ENCODE data around the gene TMEM164. TPM values are rescaled to one million over a fixed set of nuclear protein-coding genes. Genes with fewer than 3 reads are reported as not detected.

TMEM164 gene
- polyA plus RNA-seq, 2 donors: 7.1 to 11.9 TPM

- Histone ChIP-seq H3K4me3 (ENCODE audit: low read depth in 1 of 2, low read length in 2 of 2) (no peak overlapping the region), H3K27ac (ENCODE audit: low read depth in 2 of 2, low read length in 1 of 2) (no peak overlapping the region), H3K36me3 (ENCODE audit: control insufficient read depth in 2 of 2, insufficient read depth in 2 of 2, low read length in 1 of 2) (no peaks in the 10 kb centered on the region), H3K4me1 (ENCODE audit: control insufficient read depth in 2 of 2, insufficient read depth in 2 of 2, low read length in 1 of 2) (no peaks in the 10 kb centered on the region), H3K9me3 (ENCODE audit: control insufficient read depth in 2 of 2, insufficient read depth in 1 of 2, low read depth in 1 of 2, low read length in 1 of 2) (no peaks in the 10 kb centered on the region), H3K27me3 (ENCODE audit: control insufficient read depth in 1 of 2, insufficient read depth in 2 of 2, low read length in 2 of 2) (no peaks in the 10 kb centered on the region)
- 69 to 84% methylated on average over 3 of the region's 3 CpGs for WGBS, 2 donors
Measured at GRCh38 chrX:110194977-110195376, 192.1 kb downstream of the TMEM164 start.

- Histone ChIP-seq H3K9me3 (ENCODE audit: control insufficient read depth in 2 of 2, insufficient read depth in 1 of 2, low read depth in 1 of 2, low read length in 1 of 2) (no peaks in the 10 kb centered on the region), H3K4me1 (ENCODE audit: control insufficient read depth in 2 of 2, insufficient read depth in 2 of 2, low read length in 1 of 2) (no peaks in the 10 kb centered on the region), H3K27me3 (ENCODE audit: control insufficient read depth in 1 of 2, insufficient read depth in 2 of 2, low read length in 2 of 2) (peaks cover 0 to 4% of the 10 kb centered on the region in 2 donors), H3K36me3 (ENCODE audit: control insufficient read depth in 2 of 2, insufficient read depth in 2 of 2, low read length in 1 of 2) (no peaks in the 10 kb centered on the region), H3K4me3 (ENCODE audit: low read depth in 1 of 2, low read length in 2 of 2) (no peak overlapping the region), H3K27ac (ENCODE audit: low read depth in 2 of 2, low read length in 1 of 2) (no peak overlapping the region)
- WGBS, 2 donors: 75 to 94% methylated on average over 3 of the region's 3 CpGs
Measured at GRCh38 chrX:110201799-110202198, 198.9 kb downstream of the TMEM164 start.

GRCh38 chrX:110204986-110205385 lies 202.1 kb downstream of the TMEM164 start:
- Histone ChIP-seq H3K9me3 (ENCODE audit: control insufficient read depth in 2 of 2, insufficient read depth in 1 of 2, low read depth in 1 of 2, low read length in 1 of 2) (no peaks in the 10 kb centered on the region), H3K4me3 (ENCODE audit: low read depth in 1 of 2, low read length in 2 of 2) (no peak overlapping the region), H3K4me1 (ENCODE audit: control insufficient read depth in 2 of 2, insufficient read depth in 2 of 2, low read length in 1 of 2) (no peaks in the 10 kb centered on the region), H3K36me3 (ENCODE audit: control insufficient read depth in 2 of 2, insufficient read depth in 2 of 2, low read length in 1 of 2) (no peaks in the 10 kb centered on the region), H3K27ac (ENCODE audit: low read depth in 2 of 2, low read length in 1 of 2) (no peak overlapping the region), H3K27me3 (ENCODE audit: control insufficient read depth in 1 of 2, insufficient read depth in 2 of 2, low read length in 2 of 2) (peaks cover 0 to 4% of the 10 kb centered on the region in 2 donors)

- Histone ChIP-seq H3K27me3 (ENCODE audit: control insufficient read depth in 1 of 2, insufficient read depth in 2 of 2, low read length in 2 of 2) (no peaks in the 10 kb centered on the region), H3K4me1 (ENCODE audit: control insufficient read depth in 2 of 2, insufficient read depth in 2 of 2, low read length in 1 of 2) (no peaks in the 10 kb centered on the region), H3K27ac (ENCODE audit: low read depth in 2 of 2, low read length in 1 of 2) (no peak overlapping the region), H3K4me3 (ENCODE audit: low read depth in 1 of 2, low read length in 2 of 2) (no peak overlapping the region), H3K36me3 (ENCODE audit: control insufficient read depth in 2 of 2, insufficient read depth in 2 of 2, low read length in 1 of 2) (no peaks in the 10 kb centered on the region), H3K9me3 (ENCODE audit: control insufficient read depth in 2 of 2, insufficient read depth in 1 of 2, low read depth in 1 of 2, low read length in 1 of 2) (no peaks in the 10 kb centered on the region)
- 63 to 74% methylated on average over 2 of the region's 2 CpGs for WGBS, 2 donors
Measured at GRCh38 chrX:110208092-110208491, 205.2 kb downstream of the TMEM164 start.

GRCh38 chrX:110210417-110211139 lies 207.7 kb downstream of the TMEM164 start:
- Histone ChIP-seq H3K4me1 (ENCODE audit: control insufficient read depth in 2 of 2, insufficient read depth in 2 of 2, low read length in 1 of 2) (no peaks in the 10 kb centered on the region), H3K27ac (ENCODE audit: low read depth in 2 of 2, low read length in 1 of 2) (no peak overlapping the region), H3K36me3 (ENCODE audit: control insufficient read depth in 2 of 2, insufficient read depth in 2 of 2, low read length in 1 of 2) (no peaks in the 10 kb centered on the region), H3K27me3 (ENCODE audit: control insufficient read depth in 1 of 2, insufficient read depth in 2 of 2, low read length in 2 of 2) (no peaks in the 10 kb centered on the region), H3K9me3 (ENCODE audit: control insufficient read depth in 2 of 2, insufficient read depth in 1 of 2, low read depth in 1 of 2, low read length in 1 of 2) (no peaks in the 10 kb centered on the region), H3K4me3 (ENCODE audit: low read depth in 1 of 2, low read length in 2 of 2) (no peak overlapping the region)
- WGBS, 2 donors: 33 to 43% methylated on average over 5 of the region's 5 CpGs

- no peaks in the 10 kb centered on the region for H3K9me3 ChIP-seq (ENCODE audit: control insufficient read depth in 2 of 2, insufficient read depth in 1 of 2, low read depth in 1 of 2, low read length in 1 of 2)
- no peaks in the 10 kb centered on the region for H3K27me3 ChIP-seq (ENCODE audit: control insufficient read depth in 1 of 2, insufficient read depth in 2 of 2, low read length in 2 of 2)
- H3K4me1 ChIP-seq (ENCODE audit: control insufficient read depth in 2 of 2, insufficient read depth in 2 of 2, low read length in 1 of 2): no peaks in the 10 kb centered on the region
- H3K27ac ChIP-seq (ENCODE audit: low read depth in 2 of 2, low read length in 1 of 2): no peak overlapping the region
- H3K36me3 ChIP-seq (ENCODE audit: control insufficient read depth in 2 of 2, insufficient read depth in 2 of 2, low read length in 1 of 2): no peaks in the 10 kb centered on the region
- 76 to 84% methylated on average over 1 of the region's 1 CpG for WGBS, 2 donors
- H3K4me3 ChIP-seq (ENCODE audit: low read depth in 1 of 2, low read length in 2 of 2): no peak overlapping the region
Measured at GRCh38 chrX:110211340-110211739, 208.4 kb downstream of the TMEM164 start.

GRCh38 chrX:110212299-110212698 lies 209.4 kb downstream of the TMEM164 start:
- Histone ChIP-seq H3K4me3 (ENCODE audit: low read depth in 1 of 2, low read length in 2 of 2) (no peak overlapping the region), H3K36me3 (ENCODE audit: control insufficient read depth in 2 of 2, insufficient read depth in 2 of 2, low read length in 1 of 2) (no peaks in the 10 kb centered on the region), H3K27ac (ENCODE audit: low read depth in 2 of 2, low read length in 1 of 2) (no peak overlapping the region), H3K9me3 (ENCODE audit: control insufficient read depth in 2 of 2, insufficient read depth in 1 of 2, low read depth in 1 of 2, low read length in 1 of 2) (no peaks in the 10 kb centered on the region), H3K4me1 (ENCODE audit: control insufficient read depth in 2 of 2, insufficient read depth in 2 of 2, low read length in 1 of 2) (no peaks in the 10 kb centered on the region), H3K27me3 (ENCODE audit: control insufficient read depth in 1 of 2, insufficient read depth in 2 of 2, low read length in 2 of 2) (no peaks in the 10 kb centered on the region)
- WGBS, 2 donors: 81 to 89% methylated on average over 3 of the region's 3 CpGs

- no peaks in the 10 kb centered on the region for H3K9me3 ChIP-seq (ENCODE audit: control insufficient read depth in 2 of 2, insufficient read depth in 1 of 2, low read depth in 1 of 2, low read length in 1 of 2)
- H3K4me1 ChIP-seq (ENCODE audit: control insufficient read depth in 2 of 2, insufficient read depth in 2 of 2, low read length in 1 of 2): no peaks in the 10 kb centered on the region
- H3K4me3 ChIP-seq (ENCODE audit: low read depth in 1 of 2, low read length in 2 of 2): no peak overlapping the region
- no peaks in the 10 kb centered on the region for H3K27me3 ChIP-seq (ENCODE audit: control insufficient read depth in 1 of 2, insufficient read depth in 2 of 2, low read length in 2 of 2)
- 62 to 83% methylated on average over 1 of the region's 1 CpG for WGBS, 2 donors
- no peak overlapping the region for H3K27ac ChIP-seq (ENCODE audit: low read depth in 2 of 2, low read length in 1 of 2)
- H3K36me3 ChIP-seq (ENCODE audit: control insufficient read depth in 2 of 2, insufficient read depth in 2 of 2, low read length in 1 of 2): no peaks in the 10 kb centered on the region
Measured at GRCh38 chrX:110213183-110213582, 210.3 kb downstream of the TMEM164 start.

- WGBS, 2 donors: 86 to 91% methylated on average over 1 of the region's 1 CpG
- no peaks in the 10 kb centered on the region for H3K27me3 ChIP-seq (ENCODE audit: control insufficient read depth in 1 of 2, insufficient read depth in 2 of 2, low read length in 2 of 2)
- no peaks in the 10 kb centered on the region for H3K4me1 ChIP-seq (ENCODE audit: control insufficient read depth in 2 of 2, insufficient read depth in 2 of 2, low read length in 1 of 2)
- H3K4me3 ChIP-seq (ENCODE audit: low read depth in 1 of 2, low read length in 2 of 2): no peak overlapping the region
- H3K27ac ChIP-seq (ENCODE audit: low read depth in 2 of 2, low read length in 1 of 2): no peak overlapping the region
- H3K36me3 ChIP-seq (ENCODE audit: control insufficient read depth in 2 of 2, insufficient read depth in 2 of 2, low read length in 1 of 2): no peaks in the 10 kb centered on the region
- H3K9me3 ChIP-seq (ENCODE audit: control insufficient read depth in 2 of 2, insufficient read depth in 1 of 2, low read depth in 1 of 2, low read length in 1 of 2): no peaks in the 10 kb centered on the region
Measured at GRCh38 chrX:110214684-110215083, 211.8 kb downstream of the TMEM164 start.

- H3K36me3 ChIP-seq (ENCODE audit: control insufficient read depth in 2 of 2, insufficient read depth in 2 of 2, low read length in 1 of 2): no peaks in the 10 kb centered on the region
- no peaks in the 10 kb centered on the region for H3K9me3 ChIP-seq (ENCODE audit: control insufficient read depth in 2 of 2, insufficient read depth in 1 of 2, low read depth in 1 of 2, low read length in 1 of 2)
- H3K4me1 ChIP-seq (ENCODE audit: control insufficient read depth in 2 of 2, insufficient read depth in 2 of 2, low read length in 1 of 2): no peaks in the 10 kb centered on the region
- H3K4me3 ChIP-seq (ENCODE audit: low read depth in 1 of 2, low read length in 2 of 2): no peak overlapping the region
- WGBS, 2 donors: 70 to 94% methylated on average over 1 of the region's 1 CpG
- no peaks in the 10 kb centered on the region for H3K27me3 ChIP-seq (ENCODE audit: control insufficient read depth in 1 of 2, insufficient read depth in 2 of 2, low read length in 2 of 2)
- H3K27ac ChIP-seq (ENCODE audit: low read depth in 2 of 2, low read length in 1 of 2): no peak overlapping the region
Measured at GRCh38 chrX:110215411-110215810, 212.5 kb downstream of the TMEM164 start.

Data from esophagus (tissue), 2 donors.